B cell (primary cell): ENCODE data around the gene XXYLT1.

Experiments used
- EZH2 ChIP-seq: IDR thresholded peaks from 2 replicates; pipeline ENCODE4 v1.6.1; 2012; ENCODE audit warnings: borderline replicate concordance, low read depth, mild to moderate bottlenecking, moderate library complexity, low read length; ENCODE audit not compliant: insufficient read depth, poor library complexity, severe bottlenecking
- TF ChIP-seq, protein P1 (sequence below): fragments of 200-600 bp; IDR thresholded peaks from one replicate; pipeline ENCODE4 v1.8.0; 2022; ENCODE audit warnings: antibody characterized with exemption, mild to moderate bottlenecking

DNA sequence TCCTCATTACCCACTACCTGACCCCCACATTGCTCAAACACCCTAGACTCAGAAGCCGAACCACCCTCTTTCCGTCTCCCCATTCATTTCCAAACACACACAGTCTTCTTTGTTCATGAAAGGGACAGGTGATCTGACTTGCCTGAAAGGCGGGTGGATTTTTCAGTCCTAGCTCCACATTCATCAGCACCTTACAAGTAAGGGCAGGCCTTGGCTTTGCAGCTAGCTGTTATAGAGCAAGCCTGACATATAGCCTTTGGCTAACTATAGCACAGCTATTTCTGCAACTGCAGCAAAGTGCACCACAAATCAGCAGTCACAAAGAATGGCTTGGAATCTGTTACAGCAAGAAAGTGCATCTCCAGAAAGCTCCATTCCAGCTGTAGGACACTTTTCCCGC, 139.8 kb downstream of the XXYLT1 start:
- TF ChIP-seq, protein P1, sequence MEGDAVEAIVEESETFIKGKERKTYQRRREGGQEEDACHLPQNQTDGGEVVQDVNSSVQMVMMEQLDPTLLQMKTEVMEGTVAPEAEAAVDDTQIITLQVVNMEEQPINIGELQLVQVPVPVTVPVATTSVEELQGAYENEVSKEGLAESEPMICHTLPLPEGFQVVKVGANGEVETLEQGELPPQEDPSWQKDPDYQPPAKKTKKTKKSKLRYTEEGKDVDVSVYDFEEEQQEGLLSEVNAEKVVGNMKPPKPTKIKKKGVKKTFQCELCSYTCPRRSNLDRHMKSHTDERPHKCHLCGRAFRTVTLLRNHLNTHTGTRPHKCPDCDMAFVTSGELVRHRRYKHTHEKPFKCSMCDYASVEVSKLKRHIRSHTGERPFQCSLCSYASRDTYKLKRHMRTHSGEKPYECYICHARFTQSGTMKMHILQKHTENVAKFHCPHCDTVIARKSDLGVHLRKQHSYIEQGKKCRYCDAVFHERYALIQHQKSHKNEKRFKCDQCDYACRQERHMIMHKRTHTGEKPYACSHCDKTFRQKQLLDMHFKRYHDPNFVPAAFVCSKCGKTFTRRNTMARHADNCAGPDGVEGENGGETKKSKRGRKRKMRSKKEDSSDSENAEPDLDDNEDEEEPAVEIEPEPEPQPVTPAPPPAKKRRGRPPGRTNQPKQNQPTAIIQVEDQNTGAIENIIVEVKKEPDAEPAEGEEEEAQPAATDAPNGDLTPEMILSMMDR = no peak
- TF ChIP-seq EZH2 = no peak
